HepG2 (cell line): Measurements from ENCODE around the gene CCDC85A. TPM values are rescaled to one million over a fixed set of nuclear protein-coding genes. Genes with fewer than 3 reads are reported as not detected.

ENCODE experiments used
- ATAC-seq: fragments of 200-7000 bp; cut with Tn5 transposase; 3 replicates; pipeline ENCODE4 v1.9.1; 2020; ENCODE audit warnings: mild to moderate bottlenecking, moderate library complexity
- BruUV-seq: library from RNA; stranded (reverse); fragments of 400-500 nt; replicated peaks from 2 replicates; lab custom pipeline; 2021; lab: Mats Ljungman, UMichigan
- CTCF ChIA-PET: fragments of 300-600 bp; formaldehyde crosslinking; extraction: SDS; loops from one replicate; lab custom pipeline; 2021; ENCODE audit warnings: low total read pairs, inconsistent platforms, low intra/inter-chr PET ratio; lab: Yijun Ruan, JAX
- POLR2A ChIA-PET: fragments of 350-600 bp; sonication (Branson Sonifier 250); formaldehyde crosslinking; loops from one replicate; lab custom pipeline; 2020; ENCODE audit warnings: antibody characterized with exemption, inconsistent platforms; lab: Yijun Ruan, JAX
- DNase-seq: peaks from one replicate; pipeline ENCODE4 v3.0.0-alpha.2; 2015; ENCODE audit warnings: low spot score
- FAIRE-seq: peaks from 3 replicates; lab custom pipeline; 2011; peaks lifted over from hg19 to GRCh38; lab: Jason Lieb, UNC
- H2AFZ ChIP-seq: one replicate; pipeline ENCODE4 v1.6.1; 2011; ENCODE audit warnings: low read length, inconsistent platforms
- H3K27ac ChIP-seq: fragments of 300-600 bp; 3 replicates; pipeline ENCODE4 v1.8.0; 2011; ENCODE audit warnings: mixed run types, mild to moderate bottlenecking, mixed read lengths, low read length, inconsistent platforms; ENCODE audit not compliant: insufficient read depth; ENCODE audit errors: extremely low read length
- H3K27me3 ChIP-seq, 2 experiments: fragments of 200-600 bp in 1 of 2; 2 replicates in 1 of 2; 3 replicates in 1 of 2; pipeline versions ENCODE4 v1.6.0 to v1.8.0; 2011; ENCODE audit warnings: low read length in 2 of 2, mild to moderate bottlenecking in 2 of 2, moderate library complexity in 2 of 2, inconsistent platforms in 1 of 2; ENCODE audit not compliant: insufficient read depth in 2 of 2, control insufficient read depth in 1 of 2
- H3K36me3 ChIP-seq, 2 experiments: fragments of 200-600 bp in 1 of 2; replicated peaks in 1 of 2; 2 replicates in 1 of 2; 3 replicates in 1 of 2; pipeline versions ENCODE4 v1.5.1 to v1.8.0; 2011; ENCODE audit warnings: low read length in 2 of 2, inconsistent platforms in 1 of 2; ENCODE audit not compliant: insufficient read depth in 2 of 2, control insufficient read depth in 1 of 2
- H3K4me1 ChIP-seq: 2 replicates; pipeline ENCODE4 v1.5.1; 2012; ENCODE audit warnings: low read length, inconsistent platforms; ENCODE audit not compliant: insufficient read depth
- H3K4me2 ChIP-seq: 2 replicates; pipeline ENCODE4 v1.6.0; 2011; ENCODE audit warnings: low read depth, low read length, inconsistent platforms
- H3K4me3 ChIP-seq, 3 experiments: fragments of 200-600 bp in 1 of 3; sonication (generic), shearing (Covaris generic) in 1 of 3; replicated peaks in 1 of 3; 2 replicates each; pipeline ENCODE4 v1.5.1; 2011 to 2016; ENCODE audit warnings: low read length in 3 of 3, inconsistent platforms in 2 of 3, low read depth in 2 of 3, mild to moderate bottlenecking in 2 of 3, control low read depth in 1 of 3, mixed read lengths in 1 of 3; ENCODE audit not compliant: insufficient read depth in 1 of 3
- H3K79me2 ChIP-seq: one replicate; pipeline ENCODE4 v1.6.1; 2011; ENCODE audit warnings: low read length, inconsistent platforms; ENCODE audit not compliant: insufficient read depth
- H3K9ac ChIP-seq: 2 replicates; pipeline ENCODE4 v1.6.0; 2011; ENCODE audit warnings: mild to moderate bottlenecking, low read depth, low read length, inconsistent platforms; ENCODE audit not compliant: insufficient read depth
- H3K9me3 ChIP-seq: 2 replicates; pipeline ENCODE4 v1.5.1; 2012; ENCODE audit warnings: mild to moderate bottlenecking, low read length
- H4K20me1 ChIP-seq: 2 replicates; pipeline ENCODE4 v1.6.0; 2011; ENCODE audit warnings: inconsistent platforms, mild to moderate bottlenecking, low read length, moderate library complexity; ENCODE audit not compliant: insufficient read depth
- FOXA3 ChIP-seq: IDR thresholded peaks from 2 replicates; pipeline ENCODE4 v1.6.1; 2016; ENCODE audit warnings: missing genetic modification reagents, missing compliant biosample characterization
- SP1 ChIP-seq, 2 experiments: fragments of 450-650 bp in 1 of 2; sonication (generic) in 1 of 2; formaldehyde crosslinking in 1 of 2; IDR thresholded peaks; 2 replicates each; pipeline versions ENCODE4 v1.4.0 to v1.6.1; 2016 to 2020; ENCODE audit warnings: missing genetic modification reagents in 1 of 2
- ZFP62 ChIP-seq: sonication (generic); formaldehyde crosslinking; IDR thresholded peaks from 2 replicates; pipeline ENCODE4 v1.4.0; 2020; ENCODE audit warnings: missing genetic modification reagents
- ZNF253 ChIP-seq: sonication (generic); formaldehyde crosslinking; IDR thresholded peaks from 2 replicates; pipeline ENCODE4 v1.8.0; 2022; ENCODE audit warnings: mild to moderate bottlenecking, missing genetic modification reagents, borderline replicate concordance
- ZNF292 ChIP-seq: sonication (generic); formaldehyde crosslinking; IDR thresholded peaks from 2 replicates; pipeline ENCODE4 v1.8.1; 2022; ENCODE audit warnings: mild to moderate bottlenecking, low read depth, missing genetic modification reagents, borderline replicate concordance
- ZNF644 ChIP-seq: IDR thresholded peaks from 2 replicates; pipeline ENCODE4 v1.6.1; 2016; ENCODE audit warnings: low read depth
- WGBS: methylation state at CpG from one replicate; pipeline ENCODE4 v1.1.6; 2017; ENCODE audit warnings: low lambda C conversion rate; 5-methylcytosine and 5-hydroxymethylcytosine counted together
- in situ Hi-C: cut with HindIII; loops from 2 replicates; pipeline ENCODE4 v1.10.0; 2017; ENCODE audit warnings: low pct_unique_long_range_greater_than_20kb; ENCODE audit not compliant: extremely low pct_ligation_motif_present
- intact Hi-C: fragments of 100-400 bp; cut with micrococcal nuclease; formaldehyde crosslinking; loops from one replicate; pipeline ENCODE4 v1.10.0; 2022; ENCODE audit not compliant: unreplicated experiment
- polyA plus RNA-seq, 8 experiments: library from polyadenylated mRNA; depleted of rRNA in 3 of 8; stranded (reverse) in 7 of 8; unstranded in 1 of 8; fragments of >200 nt; fragmentation: Illumina TruSeq in 4 of 8; extraction: Trizol in 4 of 8; gene quantifications; 2 replicates each; pipeline versions ENCODE4 v1.2.1 to v1.2.3, GENCODE V29; 2011 to 2016; ENCODE audit warnings: low read depth in 4 of 8, missing spikeins in 1 of 8, mixed read lengths in 1 of 8; ENCODE audit not compliant: insufficient read depth in 1 of 8
- total RNA-seq, 5 experiments: library from RNA; depleted of rRNA; stranded (reverse); fragments of >200 nt; fragmentation: Illumina TruSeq; extraction: Trizol; gene quantifications; 2 replicates each; pipeline ENCODE4 v1.2.3, GENCODE V29; 2016; ENCODE audit warnings: low read depth in 1 of 5

CCDC85A gene
- total and polyA plus RNA-seq, 2 of the 13 experiments (the other 11 are each of a cell fraction or from before 2014, with no cell fraction given): not detected

DNA sequence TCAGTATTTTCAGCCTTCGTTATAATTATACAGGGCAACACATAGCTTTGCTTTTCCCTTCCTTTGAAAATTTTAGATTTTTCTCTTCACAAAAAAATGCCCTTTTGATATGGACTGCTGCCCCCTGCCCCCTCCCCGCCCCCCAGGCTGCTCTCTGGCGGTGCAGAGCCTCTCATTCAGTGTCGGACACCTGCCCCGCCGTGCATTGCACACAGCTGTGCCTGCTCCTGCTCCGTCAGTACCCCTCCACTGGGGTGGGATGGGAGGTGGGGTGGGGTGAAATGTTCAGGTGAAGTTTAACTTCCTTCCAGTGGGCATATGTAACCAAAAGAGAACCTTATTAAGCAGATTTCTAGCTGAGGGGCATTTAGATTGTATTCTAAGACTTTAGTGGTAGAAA, 148.0 kb downstream of the CCDC85A start:
- no peak for TF ChIP-seq ZNF644 (CRISPR knock-in tag)
- no peak for TF ChIP-seq ZNF253 (CRISPR knock-in tag)
- no TSS peak for BruUV-seq
- ChIA-PET POLR2A (no interaction called here), CTCF (no interaction called here)
- DNase-seq (no peak), FAIRE-seq (no peak), ATAC-seq (no peak)
- in situ Hi-C loops: no loop called here
- Histone ChIP-seq H3K79me2 (no peaks in the 10 kb centered on the region), H3K9me3 (no peaks in the 10 kb centered on the region), H3K36me3 (no peaks in the 10 kb centered on the region), H3K9ac (no peak overlapping the region), H4K20me1 (no peaks in the 10 kb centered on the region), H2AFZ (no peak overlapping the region), H3K4me3 (no peak overlapping the region), H3K4me1 (no peaks in the 10 kb centered on the region), H3K27ac (no peak overlapping the region), H3K27me3 (no peaks in the 10 kb centered on the region), H3K4me2 (no peak overlapping the region)
- intact Hi-C loops: no loop called here
- 9% methylated on average over 7 of the region's 7 CpGs for WGBS

DNA sequence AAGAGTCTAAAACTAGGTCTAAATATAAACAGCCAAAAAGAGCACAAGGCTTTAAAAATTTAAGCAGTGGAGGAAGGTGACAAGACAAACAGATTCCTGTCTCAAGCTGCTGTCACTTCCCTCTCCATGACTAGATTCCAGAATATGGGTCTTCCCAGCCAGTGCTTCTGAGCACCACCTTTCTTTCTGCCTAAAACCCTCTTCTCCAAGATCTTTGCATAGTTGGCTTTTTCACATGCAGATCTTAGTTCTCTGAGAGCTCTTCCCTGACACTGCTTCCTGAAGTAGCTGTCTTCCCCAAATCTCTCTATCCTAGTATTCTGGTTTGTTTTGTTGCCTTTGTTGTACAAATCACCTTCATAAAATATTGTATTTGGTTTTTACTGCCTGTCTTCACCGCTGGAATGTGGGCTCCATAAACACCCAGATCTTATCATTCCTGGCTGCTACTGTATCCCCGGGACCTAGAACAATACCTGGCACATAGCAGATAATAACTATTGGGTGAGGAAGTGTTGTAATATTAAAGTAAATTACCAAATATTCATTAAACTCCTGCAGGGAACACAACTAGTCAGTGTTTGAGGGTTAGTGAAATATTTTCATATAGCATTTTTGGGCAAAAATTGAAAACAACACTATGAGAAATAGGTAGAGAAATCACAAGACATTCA, 150.2 kb downstream of the CCDC85A start:
- Histone ChIP-seq H3K79me2 (no peaks in the 10 kb centered on the region), H3K36me3 (no peaks in the 10 kb centered on the region), H3K9me3 (no peaks in the 10 kb centered on the region), H3K27ac (no peak overlapping the region), H3K9ac (no peak overlapping the region), H3K4me1 (no peaks in the 10 kb centered on the region), H2AFZ (no peak overlapping the region), H3K4me2 (no peak overlapping the region), H3K27me3 (no peaks in the 10 kb centered on the region), H4K20me1 (no peaks in the 10 kb centered on the region), H3K4me3 (no peak overlapping the region)
- no peak for ATAC-seq
- WGBS: 0% methylated on average over 2 of the region's 2 CpGs
- no peak for TF ChIP-seq ZFP62 (CRISPR knock-in tag)
- no peak for TF ChIP-seq ZNF292 (CRISPR knock-in tag)
- no peak for TF ChIP-seq SP1 (IDR thresholded peaks at IDR 0.05)
- no peak for TF ChIP-seq SP1 (CRISPR knock-in tag; IDR thresholded peaks at IDR 0.05)
- TF ChIP-seq FOXA3: no peak
- BruUV-seq: no TSS peak
- ChIA-PET CTCF (no interaction called here), POLR2A (no interaction called here)
- in situ Hi-C loops (no loop called here), intact Hi-C loops (no loop called here)
- FAIRE-seq: no peak
- DNase-seq: no peak
